Stimulated activated CD4-positive, alpha-beta T cell treated with anti-CD3 and anti-CD28 coated beads, Interleukin-2, amount 100 ng/mL, for 4 hours (primary cell): Measurements from ENCODE around the gene MAPK11.

Source experiments
- DNase-seq: peaks from one replicate; pipeline ENCODE4 v3.0.0-alpha.2; 2020; ENCODE audit warnings: low read depth

Gene MAPK11

GRCh38 chr22:50260801-50261614 lies 9.2 kb downstream of the MAPK11 start:
- no peak for DNase-seq

GRCh38 chr22:50260434-50260800 lies 9.8 kb downstream of the MAPK11 start:
- no peak for DNase-seq

- DNase-seq: no peak
These were observed 10.9 kb downstream of the MAPK11 start for GRCh38 chr22:50259302-50259701.

- no peak for DNase-seq
These were observed 11.6 kb downstream of the MAPK11 start for GRCh38 chr22:50258361-50259292.

GRCh38 chr22:50257451-50258360 lies 12.5 kb downstream of the MAPK11 start:
- DNase-seq: no peak

- no peak for DNase-seq
These were observed 13.1 kb downstream of the MAPK11 start for GRCh38 chr22:50257041-50257440.

GRCh38 chr22:50256258-50256862 lies 13.8 kb downstream of the MAPK11 start:
- no peak for DNase-seq

- no peak for DNase-seq
These were observed 14.6 kb downstream of the MAPK11 start for GRCh38 chr22:50255607-50256006.

GRCh38 chr22:50255099-50255498 lies 15.1 kb downstream of the MAPK11 start:
- no peak for DNase-seq

- no peak for DNase-seq
These were observed 16.2 kb downstream of the MAPK11 start for GRCh38 chr22:50253941-50254340.

GRCh38 chr22:50253046-50253915 lies 16.9 kb downstream of the MAPK11 start:
- DNase-seq: no peak

GRCh38 chr22:50252082-50253045 lies 17.8 kb downstream of the MAPK11 start:
- DNase-seq: peak; percentile 61

- DNase-seq: no peak
These were observed 18.6 kb downstream of the MAPK11 start for GRCh38 chr22:50251477-50252081.

- DNase-seq: peak; percentile 72
These were observed 19.4 kb downstream of the MAPK11 start, which contains the start of gene HDAC10 for GRCh38 chr22:50250555-50251476. Gene HDAC10 (minus strand): TSS chr22:50251265. CDS start chr22:50251032, 233 bp downstream.

- no peak for DNase-seq
These were observed 20.0 kb downstream of the MAPK11 start for GRCh38 chr22:50250249-50250554.

GRCh38 chr22:50249341-50250248 lies 20.6 kb downstream of the MAPK11 start:
- DNase-seq: no peak
